H1 (cell line): Measurements from ENCODE around the gene VASN. TPM values are rescaled to one million over a fixed set of nuclear protein-coding genes. Genes with fewer than 3 reads are reported as not detected.

Experiments used
- CTCF ChIA-PET: fragments of 300-600 bp; sonication (Branson Sonifier 250); formaldehyde crosslinking; loops from one replicate; lab custom pipeline; 2021; ENCODE audit not compliant: partially characterized antibody; lab: Charles Lee
- POLR2A ChIA-PET: fragments of 300-600 bp; sonication (Branson Sonifier 250); formaldehyde crosslinking; loops from one replicate; lab custom pipeline; 2021; ENCODE audit warnings: inconsistent platforms; ENCODE audit not compliant: partially characterized antibody; lab: Charles Lee
- DNase-seq, 2 experiments: peaks; one replicate each; pipeline versions ENCODE4 v3.0.0 to v3.0.0-alpha.2; 2010 to 2022; ENCODE audit warnings: low spot score in 2 of 2, low read depth in 1 of 2, mixed read lengths in 1 of 2
- FAIRE-seq: peaks from 2 replicates; lab custom pipeline; 2011; peaks lifted over from hg19 to GRCh38; lab: Jason Lieb, UNC
- H2AFZ ChIP-seq: 2 replicates; pipeline ENCODE4 v1.8.1; 2012; ENCODE audit warnings: low read length, inconsistent platforms
- H2AK5ac ChIP-seq: 2 replicates; pipeline ENCODE4 v1.6.1; 2013; ENCODE audit warnings: low read depth, low read length
- H2BK120ac ChIP-seq: replicated peaks from 2 replicates; pipeline ENCODE3; 2013; ENCODE audit warnings: low read depth, low read length, inconsistent platforms
- H2BK12ac ChIP-seq: 2 replicates; pipeline ENCODE4 v1.6.1; 2013; ENCODE audit warnings: low read depth, low read length
- H2BK15ac ChIP-seq: 2 replicates; pipeline ENCODE4 v1.6.1; 2013; ENCODE audit warnings: low read length
- H2BK20ac ChIP-seq: 2 replicates; pipeline ENCODE4 v1.6.1; 2013; ENCODE audit warnings: low read length
- H2BK5ac ChIP-seq: 2 replicates; pipeline ENCODE4 v1.6.1; 2013; ENCODE audit warnings: low read depth, low read length
- H3K14ac ChIP-seq: 2 replicates; pipeline ENCODE4 v1.6.1; 2013; ENCODE audit warnings: inconsistent platforms; ENCODE audit not compliant: insufficient read length
- H3K18ac ChIP-seq: 2 replicates; pipeline ENCODE4 v1.6.1; 2013; ENCODE audit warnings: low read length; ENCODE audit errors: extremely low read depth
- H3K23ac ChIP-seq: 2 replicates; pipeline ENCODE4 v1.6.1; 2013; ENCODE audit warnings: inconsistent platforms; ENCODE audit not compliant: insufficient read length
- H3K23me2 ChIP-seq: 2 replicates; pipeline ENCODE4 v1.6.1; 2013; ENCODE audit warnings: low read depth, low read length
- H3K27ac ChIP-seq: 2 replicates; pipeline ENCODE4 v1.6.1; 2011; ENCODE audit warnings: low read depth, low read length, inconsistent platforms
- H3K27me3 ChIP-seq, 4 experiments: replicated peaks in 1 of 4; 1 replicate in 1 of 4; 2 replicates in 3 of 4; pipeline versions ENCODE4 v1.6.1 to v1.8.1; 2011 to 2013; ENCODE audit warnings: low read length in 3 of 4, mild to moderate bottlenecking in 3 of 4, inconsistent platforms in 2 of 4, mixed read lengths in 2 of 4, moderate library complexity in 1 of 4; ENCODE audit not compliant: control insufficient read depth in 3 of 4, insufficient read depth in 3 of 4; ENCODE audit errors: extremely low read depth in 1 of 4
- H3K36me3 ChIP-seq, 4 experiments: 2 replicates each; pipeline versions ENCODE4 v1.6.1 to v1.8.1; 2011 to 2013; ENCODE audit warnings: mild to moderate bottlenecking in 4 of 4, low read length in 3 of 4, moderate library complexity in 2 of 4, control low read depth in 1 of 4, inconsistent platforms in 1 of 4; ENCODE audit not compliant: insufficient read depth in 4 of 4, control insufficient read depth in 2 of 4
- H3K4ac ChIP-seq: replicated peaks from 2 replicates; pipeline ENCODE3; 2013; ENCODE audit warnings: low read length, low read depth, mixed read lengths, inconsistent platforms; ENCODE audit not compliant: insufficient read length
- H3K4me1 ChIP-seq, 4 experiments: replicated peaks in 1 of 4; 1 replicate in 1 of 4; 2 replicates in 3 of 4; pipeline versions ENCODE4 v1.6.1 to v1.8.1; 2011 to 2013; ENCODE audit warnings: low read length in 3 of 4, inconsistent platforms in 2 of 4, mixed read lengths in 1 of 4; ENCODE audit not compliant: insufficient read depth in 4 of 4, control insufficient read depth in 3 of 4
- H3K4me2 ChIP-seq, 2 experiments: 2 replicates each; pipeline versions ENCODE4 v1.6.1 to v1.8.1; 2011 to 2013; ENCODE audit warnings: low read depth in 2 of 2, low read length in 2 of 2, control low read depth in 1 of 2, inconsistent platforms in 1 of 2, mild to moderate bottlenecking in 1 of 2; ENCODE audit not compliant: insufficient read depth in 1 of 2
- H3K4me3 ChIP-seq, 4 experiments: fragments of 200-600, 300-600 bp in 1 of 4; sonication (generic), shearing (Covaris generic), sonication (Bioruptor Twin) in 1 of 4; 2 replicates each; pipeline versions ENCODE4 v1.5.1 to v1.8.1; 2011 to 2016; ENCODE audit warnings: low read length in 4 of 4, low read depth in 3 of 4, control low read depth in 2 of 4, inconsistent platforms in 2 of 4, mild to moderate bottlenecking in 2 of 4, mixed read lengths in 1 of 4, moderate library complexity in 1 of 4; ENCODE audit not compliant: insufficient read depth in 2 of 4; ENCODE audit errors: extremely low read depth in 1 of 4
- H3K56ac ChIP-seq: replicated peaks from 2 replicates; pipeline ENCODE3; 2013; ENCODE audit warnings: low read depth, mild to moderate bottlenecking, mixed read lengths, low read length, inconsistent platforms; ENCODE audit not compliant: insufficient read length
- H3K79me1 ChIP-seq: 2 replicates; pipeline ENCODE4 v1.6.1; 2013; ENCODE audit warnings: low read depth, low read length, control low read depth
- H3K79me2 ChIP-seq, 2 experiments: 2 replicates each; pipeline versions ENCODE4 v1.6.1 to v1.8.1; 2012 to 2013; ENCODE audit warnings: low read length in 2 of 2, mild to moderate bottlenecking in 2 of 2, inconsistent platforms in 1 of 2; ENCODE audit not compliant: insufficient read depth in 2 of 2, control insufficient read depth in 1 of 2
- H3K9ac ChIP-seq, 4 experiments: replicated peaks in 1 of 4; 1 replicate in 1 of 4; 2 replicates in 3 of 4; pipeline versions ENCODE4 v1.6.1 to v1.8.1; 2011 to 2013; ENCODE audit warnings: low read depth in 3 of 4, low read length in 3 of 4, control low read depth in 2 of 4, mild to moderate bottlenecking in 2 of 4, moderate library complexity in 2 of 4, inconsistent platforms in 1 of 4; ENCODE audit errors: extremely low read depth in 1 of 4
- H3K9me3 ChIP-seq, 2 experiments: 2 replicates each; pipeline versions ENCODE4 v1.6.1 to v1.8.1; 2012 to 2013; ENCODE audit warnings: mild to moderate bottlenecking in 2 of 2, moderate library complexity in 2 of 2, control low read depth in 1 of 2, inconsistent platforms in 1 of 2, low read depth in 1 of 2, low read length in 1 of 2, mixed read lengths in 1 of 2; ENCODE audit not compliant: insufficient read depth in 2 of 2
- H4K20me1 ChIP-seq, 2 experiments: replicated peaks in 1 of 2; 2 replicates each; pipeline versions ENCODE3 to v1.8.1; 2011 to 2013; ENCODE audit warnings: inconsistent platforms in 2 of 2, low read length in 2 of 2, mild to moderate bottlenecking in 1 of 2; ENCODE audit not compliant: insufficient read depth in 2 of 2, control insufficient read depth in 1 of 2
- H4K5ac ChIP-seq: 2 replicates; pipeline ENCODE4 v1.6.1; 2013; ENCODE audit warnings: low read length, low read depth, mixed read lengths, inconsistent platforms; ENCODE audit not compliant: insufficient read length
- H4K8ac ChIP-seq: 2 replicates; pipeline ENCODE4 v1.8.0; 2013; ENCODE audit warnings: mild to moderate bottlenecking, moderate library complexity, low read length, inconsistent platforms; ENCODE audit not compliant: insufficient read depth; ENCODE audit errors: extremely low read depth
- H4K91ac ChIP-seq: replicated peaks from 2 replicates; pipeline ENCODE3; 2013; ENCODE audit warnings: low read length, mixed read lengths, inconsistent platforms; ENCODE audit not compliant: insufficient read length
- ASH2L ChIP-seq: fragments of 200-600, 300-600 bp; sonication (generic); IDR thresholded peaks from one replicate; pipeline ENCODE4 v1.7.1; 2017; ENCODE audit warnings: low read length
- BACH1 ChIP-seq: IDR thresholded peaks from 2 replicates; pipeline ENCODE4 v1.6.1; 2012; ENCODE audit warnings: low read length, improper control_type of control experiment
- CBX8 ChIP-seq: fragments of 300-800, 300-1000 bp; sonication (generic); IDR thresholded peaks from 2 replicates; pipeline ENCODE4 v1.7.1; 2016; ENCODE audit warnings: low read depth, low read length, borderline replicate concordance
- CEBPB ChIP-seq: IDR thresholded peaks from 2 replicates; pipeline ENCODE4 v1.6.1; 2012; ENCODE audit warnings: low read depth, low read length
- KDM1A ChIP-seq: fragments of 200-600, 300-600 bp; sonication (generic); IDR thresholded peaks from 2 replicates; pipeline ENCODE4 v1.7.1; 2016; ENCODE audit warnings: mild to moderate bottlenecking, low read length, borderline replicate concordance
- POLR2AphosphoS5 ChIP-seq: IDR thresholded peaks from 2 replicates; pipeline ENCODE4 v1.6.1; 2011; ENCODE audit warnings: low read depth, low read length
- RFX5 ChIP-seq: IDR thresholded peaks from 2 replicates; pipeline ENCODE4 v1.6.1; 2011; ENCODE audit warnings: low read depth, low read length, improper control_type of control experiment, borderline replicate concordance
- SUZ12 ChIP-seq: fragments of 200-600 bp; sonication (generic); IDR thresholded peaks from 2 replicates; pipeline ENCODE4 v1.6.1; 2012; ENCODE audit warnings: mild to moderate bottlenecking, inconsistent platforms, low read length, moderate library complexity, mixed read lengths
- WGBS, 2 experiments: shearing (Covaris generic) in 1 of 2; methylation state at CpG; one replicate each; pipeline versions ENCODE4 v1.1.6 to v1.1.7; 2013 to 2015; ENCODE audit warnings: low lambda C conversion rate in 2 of 2, mixed read lengths in 2 of 2, inconsistent platforms in 1 of 2, low coverage in 1 of 2, missing lambda C conversion rate in 1 of 2; ENCODE audit not compliant: insufficient replicate concordance in 2 of 2, insufficient coverage in 1 of 2, insufficient read length in 1 of 2; ENCODE audit errors: extremely low coverage in 1 of 2, missing lambda C conversion rate in 1 of 2; 5-methylcytosine and 5-hydroxymethylcytosine counted together
- polyA plus RNA-seq, 7 experiments: library from polyadenylated mRNA; depleted of rRNA in 3 of 7; stranded (reverse) in 5 of 7; unstranded in 2 of 7; fragments of >200 nt in 5 of 7; fragments of 200-250 nt in 2 of 7; gene quantifications; 1 replicate in 5 of 7; 2 replicates in 1 of 7; 4 replicates in 1 of 7; pipeline versions ENCODE4 v1.2.1 to v1.2.3, GENCODE V29; 2011 to 2013; ENCODE audit warnings: missing spikeins in 2 of 7, mixed read lengths in 2 of 7
- total RNA-seq: library from RNA; stranded (reverse); fragmentation: NEBNext Ultra II Directional; extraction: Animal tissue kit (Norgen Biotek cat#: 25700); gene quantifications from 2 replicates; pipeline ENCODE4 v1.2.1, GENCODE V29; 2021
- TF ChIP-seq, protein P1 (sequence below): IDR thresholded peaks from 2 replicates; pipeline ENCODE4 v1.6.1; 2012; ENCODE audit warnings: inconsistent platforms

VASN gene
- total and polyA plus RNA-seq, 2 of the 8 experiments (the other 6 are each of a cell fraction or from before 2014, with no cell fraction given): 9.6 to 11.3 TPM

DNA sequence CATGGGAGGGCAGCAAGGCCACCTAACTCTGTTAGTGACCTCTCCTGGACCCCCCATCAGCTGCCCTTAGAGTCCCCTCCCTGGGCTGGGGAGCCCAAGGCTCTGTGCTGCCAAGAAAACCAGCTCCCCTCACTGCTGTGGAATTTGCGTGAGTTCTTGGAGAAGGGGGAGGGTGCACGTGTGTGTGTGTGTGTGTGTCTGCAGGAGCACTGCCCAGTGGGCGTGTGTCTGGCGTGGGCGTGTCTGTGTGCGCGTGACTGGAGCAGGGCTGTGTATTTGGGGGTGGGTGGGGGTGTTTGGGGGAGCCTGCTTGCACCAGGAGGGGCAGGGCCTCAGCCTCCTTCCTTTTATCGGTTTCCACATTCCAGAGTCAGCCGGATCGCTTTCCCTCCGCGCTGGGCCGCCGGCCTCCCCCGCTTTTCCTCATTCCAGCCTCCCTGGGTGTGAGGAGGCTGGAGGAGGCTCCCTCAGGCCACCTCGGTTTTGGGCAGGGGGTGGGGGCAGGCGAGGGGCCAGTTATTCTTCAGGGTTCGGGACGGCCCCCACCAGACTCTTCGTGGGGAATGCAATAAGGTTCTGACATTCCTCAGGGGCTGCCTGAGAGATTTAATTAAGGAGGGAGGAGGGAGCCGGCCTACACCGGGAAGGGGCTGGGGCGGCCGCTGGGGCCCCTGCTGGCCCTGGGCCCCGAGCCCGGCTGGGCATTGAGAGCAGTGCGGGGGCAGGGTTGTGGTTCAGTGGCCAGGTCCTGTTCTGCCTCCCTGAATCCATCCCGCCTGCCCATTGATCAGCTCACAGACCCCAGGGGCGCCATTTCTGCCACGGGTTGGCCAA lies 2.5 kb downstream of the VASN start:
- Histone ChIP-seq H3K23ac (no peak overlapping the region), H2BK5ac (peak overlapping the region; percentile 78; the same call in 1 of the 2 replicates), H3K79me2 (peaks cover 0 to 11% of the 10 kb centered on the region in 2 experiments; a peak in 1 of 4 replicates), H3K27me3 (peaks cover 0 to 3% (median under 1%) of the 10 kb centered on the region in 4 experiments; a peak in 2 of 7 replicates), H3K14ac (no peak overlapping the region), H3K4ac (peak overlapping the region; percentile 27), H3K18ac (peak overlapping the region; percentile 98), H3K4me1 (peaks cover 4 to 64% (median 55%) of the 10 kb centered on the region in 4 experiments), H4K8ac (peak overlapping the region; percentile 22; the same call in 1 of the 2 replicates), H3K23me2 (peaks cover 6% of the 10 kb centered on the region; the same call in 1 of the 2 replicates), H3K27ac (no peak overlapping the region), H2BK12ac (peak overlapping the region; percentile 84; the same call in 1 of the 2 replicates), H3K36me3 (no peaks in the 10 kb centered on the region), H3K79me1 (peaks cover 4% of the 10 kb centered on the region), H3K9me3 (no peaks in the 10 kb centered on the region), H2BK120ac (peak overlapping the region; percentile 50), H2AFZ (no peak overlapping the region), H4K20me1 (peaks cover 6 to 21% of the 10 kb centered on the region in 2 experiments), H4K5ac (peak overlapping the region; percentile 48), H3K56ac (no peak overlapping the region), H3K4me2 (peak overlapping the region; percentile 87 to 90), H2AK5ac (peak overlapping the region; percentile 56; the same call in 1 of the 2 replicates), H2BK15ac (peak overlapping the region; percentile 81; the same call in 1 of the 2 replicates), H3K4me3 (peak overlapping the region in 2 of 4 experiments; percentile 57 to 78; a peak in 5 of 8 replicates), H3K9ac (peak overlapping the region in 2 of 4 experiments; percentile 9 to 29; a peak in 1 of 7 replicates), H2BK20ac (no peak overlapping the region), H4K91ac (no peak overlapping the region)
- WGBS, 2 experiments: 20% methylated on average over 23 of the region's 30 CpGs; no CpG with 5 or more reads in 1 of the 2 experiments
- FAIRE-seq (no peak), DNase-seq (no peak)
- ChIA-PET POLR2A (interaction anchor here (0.6 to 11.7 kb wide), 12 partner anchors 9 to 102 kb away, joined by 3 to 223 read pairs (median 6); partner anchors contain the start of gene PAM16), CTCF (interaction anchor here (0.6 to 24.8 kb wide), 16 partner anchors 9 to 583 kb away, joined by 3 to 659 read pairs (median 4); partner anchors contain the start of gene PAM16)
- TF ChIP-seq CBX8: no peak
- TF ChIP-seq, protein P1, sequence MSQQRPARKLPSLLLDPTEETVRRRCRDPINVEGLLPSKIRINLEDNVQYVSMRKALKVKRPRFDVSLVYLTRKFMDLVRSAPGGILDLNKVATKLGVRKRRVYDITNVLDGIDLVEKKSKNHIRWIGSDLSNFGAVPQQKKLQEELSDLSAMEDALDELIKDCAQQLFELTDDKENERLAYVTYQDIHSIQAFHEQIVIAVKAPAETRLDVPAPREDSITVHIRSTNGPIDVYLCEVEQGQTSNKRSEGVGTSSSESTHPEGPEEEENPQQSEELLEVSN: peak; percentile 76
- TF ChIP-seq CEBPB: no peak
- TF ChIP-seq RFX5: no peak
- TF ChIP-seq POLR2AphosphoS5: peak; percentile 29; the same call in 1 of the 2 replicates
- no peak for TF ChIP-seq BACH1
- no peak for TF ChIP-seq ASH2L
- no peak for TF ChIP-seq SUZ12
- no peak for TF ChIP-seq KDM1A
